ENCODE results near the gene LAMTOR2. TPM values are rescaled to one million over a fixed set of nuclear protein-coding genes. Genes with fewer than 3 reads are reported as not detected.
"Not testable (repeated sequence)": the region's sequence is repeated elsewhere in the genome, so short reads cannot be mapped to it uniquely, and the experiment has no call there.

The LAMTOR2 gene
- total RNA-seq, 1 donor from 2014 or later, result 108 TPM

DNA sequence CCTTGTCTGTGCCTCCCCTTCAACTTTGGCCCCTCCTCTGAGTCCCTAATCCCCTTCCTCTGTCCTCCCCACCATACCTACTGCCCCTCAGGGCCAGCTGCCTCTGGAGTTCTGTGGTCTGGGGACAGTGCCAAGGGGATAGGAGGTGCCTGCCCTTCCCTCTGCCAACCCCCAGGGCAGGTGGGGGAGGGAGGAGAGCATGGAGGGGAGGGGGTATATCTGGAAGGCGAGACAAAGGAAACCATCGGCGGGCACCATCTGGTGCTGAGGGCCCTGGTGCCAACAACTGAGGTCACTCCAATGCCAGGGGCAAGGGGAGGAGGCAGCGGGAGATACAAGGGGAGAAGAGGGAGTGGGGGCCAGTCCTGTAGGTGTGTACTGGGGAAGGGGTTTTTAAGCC is 16.0 kb downstream of the LAMTOR2 start:
- TF ChIP-seq, protein P1, sequence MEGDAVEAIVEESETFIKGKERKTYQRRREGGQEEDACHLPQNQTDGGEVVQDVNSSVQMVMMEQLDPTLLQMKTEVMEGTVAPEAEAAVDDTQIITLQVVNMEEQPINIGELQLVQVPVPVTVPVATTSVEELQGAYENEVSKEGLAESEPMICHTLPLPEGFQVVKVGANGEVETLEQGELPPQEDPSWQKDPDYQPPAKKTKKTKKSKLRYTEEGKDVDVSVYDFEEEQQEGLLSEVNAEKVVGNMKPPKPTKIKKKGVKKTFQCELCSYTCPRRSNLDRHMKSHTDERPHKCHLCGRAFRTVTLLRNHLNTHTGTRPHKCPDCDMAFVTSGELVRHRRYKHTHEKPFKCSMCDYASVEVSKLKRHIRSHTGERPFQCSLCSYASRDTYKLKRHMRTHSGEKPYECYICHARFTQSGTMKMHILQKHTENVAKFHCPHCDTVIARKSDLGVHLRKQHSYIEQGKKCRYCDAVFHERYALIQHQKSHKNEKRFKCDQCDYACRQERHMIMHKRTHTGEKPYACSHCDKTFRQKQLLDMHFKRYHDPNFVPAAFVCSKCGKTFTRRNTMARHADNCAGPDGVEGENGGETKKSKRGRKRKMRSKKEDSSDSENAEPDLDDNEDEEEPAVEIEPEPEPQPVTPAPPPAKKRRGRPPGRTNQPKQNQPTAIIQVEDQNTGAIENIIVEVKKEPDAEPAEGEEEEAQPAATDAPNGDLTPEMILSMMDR (IDR thresholded peaks at IDR 0.05; ENCODE audit: insufficient read depth, low read length, poor library complexity, severe bottlenecking), result no peak
- no peak overlapping the region for H3K4me3 ChIP-seq (ENCODE audit: low read depth, low read length)
- H3K27me3 ChIP-seq (ENCODE audit: control insufficient read depth, insufficient read depth, low read length), result no peaks in the 10 kb centered on the region
- H3K36me3 ChIP-seq (ENCODE audit: control insufficient read depth, insufficient read depth, low read length), result no peaks in the 10 kb centered on the region
- DNase-seq (ENCODE audit: low read depth), result no peak

DNA sequence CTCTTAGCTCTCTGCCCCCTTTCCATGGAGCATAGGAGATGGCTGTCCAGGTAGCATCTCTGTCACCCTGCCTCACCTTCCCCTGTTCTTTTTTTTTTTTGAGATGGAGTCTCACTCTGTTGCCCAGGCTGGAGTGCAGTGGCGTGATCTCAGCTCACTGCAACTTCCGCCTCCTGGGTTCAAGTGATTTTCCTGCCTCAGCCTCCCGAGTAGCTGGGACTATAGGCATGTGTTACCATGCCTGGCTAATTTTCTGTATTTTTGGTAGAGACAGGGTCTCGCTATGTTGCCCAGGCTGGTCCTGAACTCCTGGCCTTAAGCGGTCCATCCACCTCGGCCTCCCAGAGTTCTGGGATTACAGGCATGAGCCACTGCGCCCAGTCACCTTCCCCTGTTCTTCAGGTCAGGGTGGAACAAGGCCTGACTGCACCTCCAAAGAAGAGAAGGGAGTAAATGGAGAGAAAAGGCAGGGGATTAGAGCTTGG is 16.8 kb downstream of the LAMTOR2 start:
- not testable (repeated sequence) for DNase-seq (ENCODE audit: low read depth); H3K36me3 ChIP-seq (ENCODE audit: control insufficient read depth, insufficient read depth, low read length)

DNA sequence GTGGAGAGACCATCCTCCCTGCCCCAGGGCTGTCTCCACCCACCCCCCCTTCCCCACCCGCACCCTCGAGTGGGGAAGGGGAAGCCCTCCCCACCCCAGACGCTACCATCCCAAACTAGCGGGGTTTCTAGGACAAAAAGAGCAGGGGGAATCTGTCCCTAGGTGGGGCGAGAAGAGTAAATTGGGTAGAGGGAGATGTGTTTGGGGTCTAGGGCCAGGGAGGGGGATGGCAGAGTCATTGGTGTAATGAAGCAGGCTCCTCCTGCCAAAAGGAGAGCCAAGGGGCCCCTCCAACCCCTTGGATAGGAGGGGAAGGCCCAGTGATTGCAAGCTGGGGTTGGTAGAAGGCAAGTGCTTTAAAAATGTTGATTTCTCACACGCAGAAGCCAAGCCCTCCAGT is 17.7 kb downstream of the LAMTOR2 start:
- DNase-seq (ENCODE audit: low read depth), result no peak
- TF ChIP-seq, protein P1 (IDR thresholded peaks at IDR 0.05; ENCODE audit: insufficient read depth, low read length, poor library complexity, severe bottlenecking), result no peak
- H3K36me3 ChIP-seq (ENCODE audit: control insufficient read depth, insufficient read depth, low read length), result peaks cover 5% of the 10 kb centered on the region
- H3K27me3 ChIP-seq (ENCODE audit: control insufficient read depth, insufficient read depth, low read length), result no peaks in the 10 kb centered on the region
- H3K4me3 ChIP-seq (ENCODE audit: low read depth, low read length), result no peak overlapping the region

More for the DNA sequence above, 16.8 kb downstream of the LAMTOR2 start:
- H3K4me3 ChIP-seq (ENCODE audit: low read depth, low read length); H3K27me3 ChIP-seq (ENCODE audit: control insufficient read depth, insufficient read depth, low read length): not testable (repeated sequence)

DNA sequence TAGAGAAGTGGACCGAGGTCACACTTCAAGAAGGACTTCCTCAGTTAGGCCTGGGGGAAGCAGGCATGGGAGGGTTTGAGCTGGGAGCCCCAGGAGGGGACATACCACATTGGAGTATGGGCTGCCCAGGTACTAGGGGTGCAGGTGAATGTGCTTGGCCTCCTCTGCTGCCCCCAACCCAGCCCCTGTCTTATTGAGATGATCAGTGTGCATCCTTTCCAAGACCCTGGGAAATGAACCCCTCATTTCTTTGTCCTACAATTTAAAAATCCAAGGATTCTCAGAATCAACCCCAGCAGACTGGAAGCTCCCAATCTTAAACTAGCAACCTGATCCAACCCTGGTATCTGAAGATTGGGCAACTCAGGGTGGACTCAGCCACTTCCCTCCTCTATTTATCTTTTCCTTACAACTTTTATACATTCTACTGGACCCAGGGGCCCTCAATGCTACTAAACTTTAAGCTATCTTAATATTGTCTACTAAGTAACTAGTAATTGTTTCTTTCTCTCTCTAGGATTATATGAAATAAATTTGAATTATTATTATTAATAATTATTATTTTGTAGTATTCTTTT is 18.6 kb downstream of the LAMTOR2 start:
- peaks cover 5% of the 10 kb centered on the region for H3K36me3 ChIP-seq (ENCODE audit: control insufficient read depth, insufficient read depth, low read length)
- no peaks in the 10 kb centered on the region for H3K27me3 ChIP-seq (ENCODE audit: control insufficient read depth, insufficient read depth, low read length)
- DNase-seq (ENCODE audit: low read depth), result no peak
- H3K4me3 ChIP-seq (ENCODE audit: low read depth, low read length), result no peak overlapping the region
- TF ChIP-seq, protein P1 (IDR thresholded peaks at IDR 0.05; ENCODE audit: insufficient read depth, low read length, poor library complexity, severe bottlenecking), result no peak

DNA sequence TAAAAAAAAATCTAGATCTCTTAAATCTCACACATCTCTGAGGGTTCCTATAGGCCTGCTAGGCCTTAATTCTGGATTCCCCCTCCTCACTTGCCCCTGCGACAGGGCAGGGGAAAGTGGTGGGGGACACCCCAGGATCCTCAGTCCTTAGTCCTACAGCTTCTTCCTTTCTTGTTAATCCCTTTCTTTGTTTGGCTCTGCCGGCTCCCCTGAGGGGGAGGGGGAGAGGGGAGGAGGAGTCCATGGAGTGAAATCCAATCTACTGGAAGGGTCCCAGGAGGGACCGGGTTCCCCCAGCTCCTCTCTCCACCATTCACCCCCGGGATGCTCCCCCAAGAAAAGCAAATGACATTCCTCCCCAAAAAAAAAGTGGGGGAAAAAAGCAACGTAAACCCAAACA is 19.2 kb downstream of the LAMTOR2 start:
- peaks cover 5% of the 10 kb centered on the region for H3K36me3 ChIP-seq (ENCODE audit: control insufficient read depth, insufficient read depth, low read length)
- H3K27me3 ChIP-seq (ENCODE audit: control insufficient read depth, insufficient read depth, low read length), result no peaks in the 10 kb centered on the region
- TF ChIP-seq, protein P1 (IDR thresholded peaks at IDR 0.05; ENCODE audit: insufficient read depth, low read length, poor library complexity, severe bottlenecking), result no peak
- DNase-seq (ENCODE audit: low read depth), result no peak
- no peak overlapping the region for H3K4me3 ChIP-seq (ENCODE audit: low read depth, low read length)

DNA sequence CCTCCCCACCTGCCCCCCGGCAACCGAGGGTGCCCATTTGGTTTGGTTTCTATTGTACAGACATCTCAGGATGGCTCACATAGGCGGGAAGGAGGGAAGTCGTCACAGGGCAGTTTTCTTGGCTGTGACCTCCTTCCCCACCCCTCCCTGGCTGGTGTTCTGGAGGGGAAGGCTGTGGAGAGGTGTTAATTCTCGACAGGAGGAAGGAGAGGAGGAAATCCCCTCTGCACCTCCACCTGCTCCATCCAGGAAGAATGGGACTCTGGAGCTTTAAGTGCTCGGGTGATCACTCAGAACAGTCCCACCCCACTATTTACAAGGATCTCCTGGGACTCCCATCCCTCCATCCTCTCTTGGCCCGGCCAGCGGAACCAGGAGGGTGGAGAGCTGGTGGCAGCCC is 20.1 kb downstream of the LAMTOR2 start:
- DNase-seq (ENCODE audit: low read depth), result no peak
- Histone ChIP-seq H3K4me3 (ENCODE audit: low read depth, low read length) (no peak overlapping the region), H3K36me3 (ENCODE audit: control insufficient read depth, insufficient read depth, low read length) (peaks cover 5% of the 10 kb centered on the region), H3K27me3 (ENCODE audit: control insufficient read depth, insufficient read depth, low read length) (no peaks in the 10 kb centered on the region)
- TF ChIP-seq, protein P1 (IDR thresholded peaks at IDR 0.05; ENCODE audit: insufficient read depth, low read length, poor library complexity, severe bottlenecking), result no peak
